Measurements from ENCODE around the gene TOM1L2. TPM values are rescaled to one million over a fixed set of nuclear protein-coding genes. Genes with fewer than 3 reads are reported as not detected.

The TOM1L2 gene
- total RNA-seq, 1 experiment from 2014 or later: 6.4 TPM

- H2AFZ ChIP-seq (ENCODE audit: low read length): no peak overlapping the region
- no peaks in the 10 kb centered on the region for H3K27me3 ChIP-seq (ENCODE audit: low read length)
- no peak overlapping the region for H3K27ac ChIP-seq (ENCODE audit: low read length)
- H4K20me1 ChIP-seq (ENCODE audit: insufficient read depth, low read depth, low read length): 0 out of 2 replicates have a peak, but pooled peaks cover 3% of the 10 kb centered on the region
- H3K4me3 ChIP-seq (ENCODE audit: low read length): no peak overlapping the region
- H3K4me2 ChIP-seq (ENCODE audit: low read depth, low read length, poor library complexity, severe bottlenecking): no peak overlapping the region
- H3K36me3 ChIP-seq (ENCODE audit: insufficient read depth, low read length): peaks cover 10% of the 10 kb centered on the region; the same call in 1 of the 2 replicates
- H3K79me2 ChIP-seq (ENCODE audit: low read length): no peaks in the 10 kb centered on the region
- no peaks in the 10 kb centered on the region for H3K4me1 ChIP-seq (ENCODE audit: low read length)
- no peaks in the 10 kb centered on the region for H3K9me2 ChIP-seq (replicated peaks; ENCODE audit: insufficient read depth, low read length)
- DNase-seq: no peak
- H3K9me3 ChIP-seq (ENCODE audit: low read length): no peaks in the 10 kb centered on the region
- H3K9ac ChIP-seq (ENCODE audit: low read length): no peak overlapping the region
These were observed 41.8 kb upstream of the TOM1L2 start for GRCh38 chr17:18014006-18014405.

- H4K20me1 ChIP-seq (ENCODE audit: insufficient read depth, low read depth, low read length): 0 out of 2 replicates have a peak, but pooled peaks cover 3% of the 10 kb centered on the region
- no peaks in the 10 kb centered on the region for H3K9me3 ChIP-seq (ENCODE audit: low read length)
- H3K27ac ChIP-seq (ENCODE audit: low read length): no peak overlapping the region
- peaks cover 10% of the 10 kb centered on the region for H3K36me3 ChIP-seq (ENCODE audit: insufficient read depth, low read length)
- no peak for DNase-seq
- no peak overlapping the region for H3K9ac ChIP-seq (ENCODE audit: low read length)
- no peaks in the 10 kb centered on the region for H3K4me1 ChIP-seq (ENCODE audit: low read length)
- H3K27me3 ChIP-seq (ENCODE audit: low read length): no peaks in the 10 kb centered on the region
- H3K9me2 ChIP-seq (replicated peaks; ENCODE audit: insufficient read depth, low read length): no peaks in the 10 kb centered on the region
- no peak overlapping the region for H3K4me2 ChIP-seq (ENCODE audit: low read depth, low read length, poor library complexity, severe bottlenecking)
- no peaks in the 10 kb centered on the region for H3K79me2 ChIP-seq (ENCODE audit: low read length)
- H2AFZ ChIP-seq (ENCODE audit: low read length): no peak overlapping the region
- H3K4me3 ChIP-seq (ENCODE audit: low read length): no peak overlapping the region
These were observed 39.1 kb upstream of the TOM1L2 start for GRCh38 chr17:18011286-18011685.

GRCh38 chr17:18009609-18010420 lies 37.6 kb upstream of the TOM1L2 start:
- no peak overlapping the region for H3K4me3 ChIP-seq (ENCODE audit: low read length)
- H3K9me3 ChIP-seq (ENCODE audit: low read length): no peaks in the 10 kb centered on the region
- H3K79me2 ChIP-seq (ENCODE audit: low read length): no peaks in the 10 kb centered on the region
- H4K20me1 ChIP-seq (ENCODE audit: insufficient read depth, low read depth, low read length): 0 out of 2 replicates have a peak, but pooled peaks cover 3% of the 10 kb centered on the region
- no peaks in the 10 kb centered on the region for H3K4me1 ChIP-seq (ENCODE audit: low read length)
- no peak overlapping the region for H3K27ac ChIP-seq (ENCODE audit: low read length)
- peaks cover 11% of the 10 kb centered on the region for H3K36me3 ChIP-seq (ENCODE audit: insufficient read depth, low read length)
- no peak overlapping the region for H3K4me2 ChIP-seq (ENCODE audit: low read depth, low read length, poor library complexity, severe bottlenecking)
- no peak overlapping the region for H3K9ac ChIP-seq (ENCODE audit: low read length)
- no peak for DNase-seq
- no peaks in the 10 kb centered on the region for H3K9me2 ChIP-seq (replicated peaks; ENCODE audit: insufficient read depth, low read length)
- no peaks in the 10 kb centered on the region for H3K27me3 ChIP-seq (ENCODE audit: low read length)
- H2AFZ ChIP-seq (ENCODE audit: low read length): no peak overlapping the region

GRCh38 chr17:18008496-18009268 lies 36.5 kb upstream of the TOM1L2 start:
- H3K36me3 ChIP-seq (ENCODE audit: insufficient read depth, low read length): peaks cover 11% of the 10 kb centered on the region
- peaks cover 10% of the 10 kb centered on the region for H3K4me1 ChIP-seq (ENCODE audit: low read length)
- H3K9me2 ChIP-seq (replicated peaks; ENCODE audit: insufficient read depth, low read length): no peaks in the 10 kb centered on the region

GRCh38 chr17:18006495-18007239 lies 34.5 kb upstream of the TOM1L2 start:
- Histone ChIP-seq H3K36me3 (ENCODE audit: insufficient read depth, low read length) (peaks cover 4% of the 10 kb centered on the region), H2AFZ (ENCODE audit: low read length) (no peak overlapping the region), H4K20me1 (ENCODE audit: insufficient read depth, low read depth, low read length) (peaks cover 6% of the 10 kb centered on the region; the same call in 1 of the 2 replicates), H3K27ac (ENCODE audit: low read length) (no peak overlapping the region), H3K9me3 (ENCODE audit: low read length) (no peaks in the 10 kb centered on the region), H3K4me3 (ENCODE audit: low read length) (no peak overlapping the region), H3K79me2 (ENCODE audit: low read length) (no peaks in the 10 kb centered on the region), H3K9me2 (replicated peaks; ENCODE audit: insufficient read depth, low read length) (no peaks in the 10 kb centered on the region), H3K9ac (ENCODE audit: low read length) (no peak overlapping the region), H3K4me1 (ENCODE audit: low read length) (peaks cover 19% of the 10 kb centered on the region), H3K4me2 (ENCODE audit: low read depth, low read length, poor library complexity, severe bottlenecking) (no peak overlapping the region), H3K27me3 (ENCODE audit: low read length) (no peaks in the 10 kb centered on the region)
- DNase-seq: no peak

More at GRCh38 chr17:18008496-18009268, 36.5 kb upstream of the TOM1L2 start:
- H3K27ac ChIP-seq (ENCODE audit: low read length): no peak overlapping the region
- H3K9ac ChIP-seq (ENCODE audit: low read length): no peak overlapping the region
- H3K4me2 ChIP-seq (ENCODE audit: low read depth, low read length, poor library complexity, severe bottlenecking): no peak overlapping the region
- H3K27me3 ChIP-seq (ENCODE audit: low read length): no peaks in the 10 kb centered on the region
- no peak overlapping the region for H3K4me3 ChIP-seq (ENCODE audit: low read length)
- H3K79me2 ChIP-seq (ENCODE audit: low read length): no peaks in the 10 kb centered on the region
- H4K20me1 ChIP-seq (ENCODE audit: insufficient read depth, low read depth, low read length): 0 out of 2 replicates have a peak, but pooled peaks cover 3% of the 10 kb centered on the region
- H3K9me3 ChIP-seq (ENCODE audit: low read length): no peaks in the 10 kb centered on the region
- H2AFZ ChIP-seq (ENCODE audit: low read length): no peak overlapping the region
- DNase-seq: no peak

GRCh38 chr17:18005496-18005895 lies 33.3 kb upstream of the TOM1L2 start:
- Histone ChIP-seq H3K9ac (ENCODE audit: low read length) (no peak overlapping the region), H4K20me1 (ENCODE audit: insufficient read depth, low read depth, low read length) (peaks cover 3% of the 10 kb centered on the region; the same call in 1 of the 2 replicates), H3K9me2 (replicated peaks; ENCODE audit: insufficient read depth, low read length) (no peaks in the 10 kb centered on the region), H3K4me3 (ENCODE audit: low read length) (no peak overlapping the region), H3K27me3 (ENCODE audit: low read length) (no peaks in the 10 kb centered on the region), H3K36me3 (ENCODE audit: insufficient read depth, low read length) (peaks cover 4% of the 10 kb centered on the region), H3K9me3 (ENCODE audit: low read length) (no peaks in the 10 kb centered on the region), H2AFZ (ENCODE audit: low read length) (no peak overlapping the region), H3K79me2 (ENCODE audit: low read length) (no peaks in the 10 kb centered on the region), H3K27ac (ENCODE audit: low read length) (no peak overlapping the region), H3K4me1 (ENCODE audit: low read length) (peaks cover 19% of the 10 kb centered on the region), H3K4me2 (ENCODE audit: low read depth, low read length, poor library complexity, severe bottlenecking) (no peak overlapping the region)
- no peak for DNase-seq

- no peak for DNase-seq
- Histone ChIP-seq H3K9me3 (ENCODE audit: low read length) (no peaks in the 10 kb centered on the region), H3K4me2 (ENCODE audit: low read depth, low read length, poor library complexity, severe bottlenecking) (no peak overlapping the region), H3K27me3 (ENCODE audit: low read length) (no peaks in the 10 kb centered on the region), H3K9ac (ENCODE audit: low read length) (no peak overlapping the region), H3K36me3 (ENCODE audit: insufficient read depth, low read length) (peaks cover 4% of the 10 kb centered on the region), H3K79me2 (ENCODE audit: low read length) (no peaks in the 10 kb centered on the region), H4K20me1 (ENCODE audit: insufficient read depth, low read depth, low read length) (peaks cover 3% of the 10 kb centered on the region; the same call in 1 of the 2 replicates), H2AFZ (ENCODE audit: low read length) (no peak overlapping the region), H3K27ac (ENCODE audit: low read length) (no peak overlapping the region), H3K4me1 (ENCODE audit: low read length) (peaks cover 19% of the 10 kb centered on the region), H3K9me2 (replicated peaks; ENCODE audit: insufficient read depth, low read length) (no peaks in the 10 kb centered on the region), H3K4me3 (ENCODE audit: low read length) (no peak overlapping the region)
These were observed 32.7 kb upstream of the TOM1L2 start for GRCh38 chr17:18004884-18005305.
